SK-N-SH treated with all-trans-retinoic acid at 6 μM for 48 hours (cell line): Measurements from ENCODE around the gene KRTAP10-4.

ENCODE experiments used
- ARNTL ChIP-seq: fragments of 450-650 bp; formaldehyde crosslinking; IDR thresholded peaks from 2 replicates; pipeline ENCODE4 v1.5.0; 2020; ENCODE audit warnings: low read depth, mild to moderate bottlenecking, moderate library complexity, borderline replicate concordance
- SNAI2 ChIP-seq: fragments of 250-450 bp; sonication (Bioruptor Pico); IDR thresholded peaks from 2 replicates; pipeline ENCODE4 v1.5.0; 2020; ENCODE audit warnings: mild to moderate bottlenecking, moderate library complexity
- ZFP3 ChIP-seq: fragments of 250-450 bp; sonication (Bioruptor Pico); IDR thresholded peaks from 2 replicates; pipeline ENCODE4 v1.5.0; 2020; ENCODE audit warnings: mild to moderate bottlenecking, moderate library complexity
- TF ChIP-seq, protein P1 (sequence below): fragments of 250-450 bp; sonication (Bioruptor Pico); IDR thresholded peaks from 2 replicates; pipeline ENCODE4 v1.8.0; 2020; ENCODE audit warnings: mild to moderate bottlenecking, moderate library complexity, borderline replicate concordance
- TF ChIP-seq, protein P2 (sequence below): fragments of 250-450 bp; sonication (Bioruptor Pico); IDR thresholded peaks from 2 replicates; pipeline ENCODE4 v1.5.1; 2020; ENCODE audit warnings: low read depth, mild to moderate bottlenecking, moderate library complexity

DNA sequence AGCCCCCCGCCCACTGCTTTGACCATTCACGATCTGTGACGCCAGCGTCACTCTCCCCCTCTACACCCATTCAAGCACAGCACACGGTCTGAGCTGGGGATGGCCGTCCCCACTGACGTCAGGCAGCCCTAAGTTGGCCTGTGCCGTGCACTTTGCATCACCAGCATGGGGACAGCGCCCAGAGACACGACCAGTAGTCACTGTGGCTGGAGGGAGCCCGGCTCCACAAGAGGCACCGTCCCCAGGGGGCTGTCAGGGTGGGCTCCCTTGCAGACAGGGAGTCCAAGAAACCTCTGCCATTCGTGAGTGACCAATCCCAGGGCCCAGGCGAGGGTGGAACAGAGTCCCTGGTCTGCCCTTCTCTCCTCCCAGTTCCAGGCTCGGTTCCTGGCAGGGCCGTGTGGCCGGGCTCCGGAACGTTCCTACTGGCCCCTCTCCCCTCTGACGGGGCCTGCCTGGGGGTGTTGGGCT is 40.7 kb downstream of the KRTAP10-4 start:
- TF ChIP-seq ARNTL (CRISPR knock-in tag) (no peak), SNAI2 (no peak), ZFP3 (CRISPR knock-in tag) (no peak)
- TF ChIP-seq, protein P1, sequence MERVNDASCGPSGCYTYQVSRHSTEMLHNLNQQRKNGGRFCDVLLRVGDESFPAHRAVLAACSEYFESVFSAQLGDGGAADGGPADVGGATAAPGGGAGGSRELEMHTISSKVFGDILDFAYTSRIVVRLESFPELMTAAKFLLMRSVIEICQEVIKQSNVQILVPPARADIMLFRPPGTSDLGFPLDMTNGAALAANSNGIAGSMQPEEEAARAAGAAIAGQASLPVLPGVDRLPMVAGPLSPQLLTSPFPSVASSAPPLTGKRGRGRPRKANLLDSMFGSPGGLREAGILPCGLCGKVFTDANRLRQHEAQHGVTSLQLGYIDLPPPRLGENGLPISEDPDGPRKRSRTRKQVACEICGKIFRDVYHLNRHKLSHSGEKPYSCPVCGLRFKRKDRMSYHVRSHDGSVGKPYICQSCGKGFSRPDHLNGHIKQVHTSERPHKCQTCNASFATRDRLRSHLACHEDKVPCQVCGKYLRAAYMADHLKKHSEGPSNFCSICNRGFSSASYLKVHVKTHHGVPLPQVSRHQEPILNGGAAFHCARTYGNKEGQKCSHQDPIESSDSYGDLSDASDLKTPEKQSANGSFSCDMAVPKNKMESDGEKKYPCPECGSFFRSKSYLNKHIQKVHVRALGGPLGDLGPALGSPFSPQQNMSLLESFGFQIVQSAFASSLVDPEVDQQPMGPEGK (CRISPR knock-in tag): no peak
- TF ChIP-seq, protein P2, sequence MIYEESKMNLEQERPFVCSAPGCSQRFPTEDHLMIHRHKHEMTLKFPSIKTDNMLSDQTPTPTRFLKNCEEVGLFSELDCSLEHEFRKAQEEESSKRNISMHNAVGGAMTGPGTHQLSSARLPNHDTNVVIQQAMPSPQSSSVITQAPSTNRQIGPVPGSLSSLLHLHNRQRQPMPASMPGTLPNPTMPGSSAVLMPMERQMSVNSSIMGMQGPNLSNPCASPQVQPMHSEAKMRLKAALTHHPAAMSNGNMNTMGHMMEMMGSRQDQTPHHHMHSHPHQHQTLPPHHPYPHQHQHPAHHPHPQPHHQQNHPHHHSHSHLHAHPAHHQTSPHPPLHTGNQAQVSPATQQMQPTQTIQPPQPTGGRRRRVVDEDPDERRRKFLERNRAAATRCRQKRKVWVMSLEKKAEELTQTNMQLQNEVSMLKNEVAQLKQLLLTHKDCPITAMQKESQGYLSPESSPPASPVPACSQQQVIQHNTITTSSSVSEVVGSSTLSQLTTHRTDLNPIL (CRISPR knock-in tag): no peak
